LNCAP (cell line): ENCODE measurements around the gene SPRR1B.

ENCODE experiments used
- CTCF ChIP-seq: fragments of 450-650 bp; IDR thresholded peaks from 2 replicates; pipeline ENCODE4 v1.5.1; 2017; ENCODE audit warnings: mild to moderate bottlenecking

Gene SPRR1B

GRCh38 chr1:153081736-153082135, 50.7 kb downstream of the SPRR1B start:
- TF ChIP-seq CTCF: no peak
